GM18870 (cell line): ENCODE data around the gene TSPAN18.
A peak's percentile ranks its signal among the peaks of the same experiment; 100 is the strongest.

ENCODE experiments used
- ATAC-seq: cut with Tn5 transposase; IDR thresholded peaks from one replicate; pipeline ENCODE4 v1.9.1; 2021; ENCODE audit warnings: moderate library complexity; ENCODE audit not compliant: unreplicated experiment

TSPAN18 gene, protein sequence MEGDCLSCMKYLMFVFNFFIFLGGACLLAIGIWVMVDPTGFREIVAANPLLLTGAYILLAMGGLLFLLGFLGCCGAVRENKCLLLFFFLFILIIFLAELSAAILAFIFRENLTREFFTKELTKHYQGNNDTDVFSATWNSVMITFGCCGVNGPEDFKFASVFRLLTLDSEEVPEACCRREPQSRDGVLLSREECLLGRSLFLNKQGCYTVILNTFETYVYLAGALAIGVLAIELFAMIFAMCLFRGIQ

DNA sequence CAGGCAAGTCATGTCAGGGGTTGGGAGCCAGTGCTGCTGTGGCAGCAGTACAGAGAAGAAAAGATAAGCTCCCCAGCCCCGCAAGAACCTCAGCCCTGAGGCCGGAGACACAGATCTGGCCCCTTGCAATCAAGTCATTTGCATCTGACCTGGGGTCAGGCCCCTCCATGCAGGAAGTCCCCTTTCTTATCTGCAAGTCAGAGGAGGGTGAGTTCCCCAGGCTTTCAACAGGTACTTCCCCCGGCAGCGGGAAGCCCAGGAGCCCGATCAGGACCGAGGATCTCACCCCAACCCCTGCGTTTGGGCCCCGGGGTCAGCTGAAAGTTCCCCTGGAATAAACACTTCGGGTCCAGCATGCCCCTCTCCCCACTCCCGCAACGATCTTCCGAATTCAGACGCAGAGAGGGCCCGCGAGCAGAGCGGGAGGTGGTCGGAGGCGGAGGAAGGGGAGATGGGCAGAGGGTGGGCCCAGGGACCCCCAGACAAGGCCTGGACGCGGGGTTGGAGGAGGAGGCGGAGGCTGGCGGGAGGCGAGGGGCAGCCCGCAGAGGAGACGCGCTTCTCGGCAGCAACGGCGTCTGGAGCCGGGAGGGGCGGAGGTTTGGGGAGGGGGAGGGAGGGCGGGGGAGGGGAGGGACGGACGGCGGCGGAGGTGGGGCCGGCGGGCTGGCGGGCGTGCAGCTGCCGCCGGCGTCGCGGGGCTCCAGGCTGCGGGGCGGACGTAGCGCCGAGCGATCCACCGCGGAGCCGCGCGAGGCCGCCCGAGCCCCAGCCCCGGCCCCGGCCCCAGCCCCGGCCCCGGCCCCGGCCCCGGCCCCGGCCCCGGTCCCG, at the start of gene TSPAN18:
Gene TSPAN18 (plus strand): TSS at position 680 of the 831 bp plus-strand sequence. CDS start 179,455 bp downstream, outside the sequence.
- ATAC-seq = peak; percentile 80

DNA sequence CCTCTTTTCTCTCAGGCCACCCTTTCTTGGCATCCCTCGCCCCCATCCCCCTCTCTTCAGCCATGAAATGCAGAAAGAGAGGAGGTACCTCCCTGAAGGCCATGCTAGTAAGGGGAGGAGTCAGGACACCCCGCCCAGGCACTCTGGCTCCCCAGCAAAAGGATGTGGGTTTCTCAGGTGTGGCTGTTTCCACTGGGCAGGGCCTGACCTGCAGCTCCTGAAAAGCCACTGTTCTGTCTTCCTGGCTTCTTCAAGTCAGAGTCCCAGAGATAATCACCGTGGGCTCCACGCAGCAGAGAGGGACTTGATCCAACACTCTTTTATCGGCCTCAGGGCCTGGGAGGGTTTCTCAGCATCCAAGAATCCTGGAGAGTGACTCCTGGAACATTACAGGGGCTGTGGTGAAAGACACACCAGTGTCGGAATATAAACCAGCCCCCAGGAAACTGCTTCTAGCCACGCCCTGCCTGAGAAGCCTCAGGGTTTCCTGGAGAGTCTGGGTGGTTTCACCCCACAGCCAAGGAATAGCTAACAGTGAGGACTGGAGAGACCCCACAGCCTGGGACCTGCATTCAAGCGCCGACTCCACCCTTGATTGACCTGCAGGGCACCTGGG, 45.7 kb upstream of the TSPAN18 start:
- no peak for ATAC-seq

DNA sequence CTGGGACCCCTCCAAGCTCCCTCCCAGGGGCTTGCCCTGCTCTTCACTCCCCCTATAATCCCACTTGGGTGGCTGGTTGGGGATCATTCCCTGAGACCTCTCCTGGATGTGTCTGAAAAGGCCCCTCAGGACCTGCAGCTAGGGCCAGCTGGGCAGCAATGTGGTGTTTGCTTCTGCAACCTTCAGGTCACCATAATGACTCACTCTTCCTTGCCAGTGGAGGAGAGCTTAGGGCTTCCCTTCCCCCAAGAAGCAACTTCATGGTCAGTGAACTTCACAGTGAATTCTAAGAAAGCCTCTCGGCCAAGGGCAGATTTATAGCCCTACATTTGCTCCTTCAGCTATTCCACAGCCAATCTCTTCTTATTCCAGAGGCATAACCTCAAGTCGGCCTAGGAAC, 45.1 kb upstream of the TSPAN18 start:
- no peak for ATAC-seq

DNA sequence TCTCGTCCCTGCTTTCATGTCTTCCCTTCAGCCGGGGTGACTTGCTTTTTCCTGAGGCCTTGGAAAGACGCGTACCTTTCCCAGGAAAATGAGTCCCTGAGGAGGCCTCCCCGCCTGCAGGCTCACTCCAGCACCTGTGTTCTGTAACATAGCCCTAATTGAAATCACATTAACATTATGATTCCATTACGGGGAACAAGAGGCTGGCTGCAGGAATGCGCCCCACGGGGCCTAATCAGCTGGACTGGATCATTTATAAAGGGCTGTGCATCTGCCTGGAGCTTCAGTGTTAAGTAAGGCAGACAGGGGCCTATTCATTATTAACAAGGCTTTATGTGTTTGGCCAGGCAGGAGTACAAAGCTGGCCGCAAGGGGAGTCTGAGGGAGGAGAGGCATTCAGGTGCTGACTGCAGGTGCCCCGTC, 41.9 kb upstream of the TSPAN18 start:
- no peak for ATAC-seq

DNA sequence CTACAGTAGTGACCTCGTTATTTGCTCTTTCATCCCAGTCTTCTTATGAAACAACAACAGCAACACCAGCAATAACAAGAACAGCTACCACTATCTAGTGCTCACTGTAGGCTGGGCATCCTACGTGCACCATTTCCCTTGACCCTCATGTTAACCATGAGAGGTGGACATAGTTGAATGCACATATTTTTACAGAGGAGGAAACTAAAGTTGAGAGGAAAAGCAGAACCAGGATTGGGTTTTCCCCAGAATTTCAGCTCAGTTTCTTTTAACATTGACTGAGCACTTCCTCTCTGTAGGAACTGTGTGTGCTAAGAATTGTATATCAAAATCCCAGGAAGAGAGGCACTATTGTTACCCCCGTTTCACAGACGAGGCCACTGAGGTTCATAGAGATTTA, 39.4 kb upstream of the TSPAN18 start:
- ATAC-seq = no peak

- no peak for ATAC-seq
Measured at GRCh38 chr11:44689265-44689664, 37.5 kb upstream of the TSPAN18 start.

DNA sequence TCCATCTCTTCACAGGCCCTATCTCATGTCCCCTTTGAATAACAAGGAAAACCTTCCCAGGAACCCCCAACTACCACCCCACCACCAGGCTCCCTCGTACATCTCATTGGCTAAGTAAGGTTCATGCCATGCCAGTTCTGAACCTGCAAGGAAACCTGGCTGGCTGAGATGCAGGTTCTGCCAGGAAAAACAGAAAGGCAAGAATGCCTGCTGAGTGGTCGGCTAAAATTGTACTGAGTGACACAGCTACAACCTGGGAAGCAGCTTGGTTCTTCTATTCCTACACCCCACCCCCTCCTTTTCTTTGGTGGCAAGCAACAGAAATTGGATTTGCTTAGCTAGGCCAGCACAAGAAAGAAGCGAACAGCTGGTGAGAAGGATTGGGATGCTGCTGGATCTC, 36.1 kb upstream of the TSPAN18 start:
- ATAC-seq = no peak

- no peak for ATAC-seq
Measured at GRCh38 chr11:44692460-44692859, 34.3 kb upstream of the TSPAN18 start.

- no peak for ATAC-seq
Measured at GRCh38 chr11:44693654-44694119, 33.1 kb upstream of the TSPAN18 start.

- no peak for ATAC-seq
Measured at GRCh38 chr11:44694443-44694842, 32.3 kb upstream of the TSPAN18 start.

DNA sequence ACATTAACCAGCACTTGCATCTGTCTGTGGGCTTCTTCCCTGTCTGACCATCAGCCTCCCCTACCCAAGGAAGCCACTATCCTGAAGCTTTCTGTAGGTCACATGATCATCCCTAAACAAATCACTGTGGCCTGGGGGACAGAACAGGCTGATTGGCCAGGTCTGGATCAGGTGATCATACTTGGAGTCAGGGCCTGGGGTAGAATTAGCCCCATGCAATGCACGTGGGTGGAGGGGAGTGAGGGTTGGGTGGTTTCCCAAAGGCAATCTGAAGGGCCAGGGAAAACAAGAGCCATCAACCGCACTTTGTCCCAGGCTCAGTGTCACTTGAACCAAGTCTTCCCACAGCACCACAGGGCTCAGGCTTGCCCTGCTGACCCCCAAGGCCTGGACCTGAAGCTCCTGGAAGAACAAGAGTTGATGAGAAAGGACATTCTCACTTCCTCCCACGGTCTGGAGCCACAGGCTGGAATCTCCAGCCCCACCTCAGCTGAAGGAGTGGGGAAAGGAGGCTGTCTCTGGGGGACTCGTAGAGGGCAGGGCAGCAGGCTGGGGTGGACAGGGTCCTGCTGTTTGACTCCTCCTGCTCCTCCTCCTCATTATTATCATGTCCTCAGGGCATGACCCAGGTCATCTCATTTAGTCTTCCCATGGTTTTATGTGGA, 31.5 kb upstream of the TSPAN18 start:
- no peak for ATAC-seq

- no peak for ATAC-seq
Measured at GRCh38 chr11:44698252-44698912, 28.4 kb upstream of the TSPAN18 start.

GRCh38 chr11:44699497-44700408, 27.0 kb upstream of the TSPAN18 start:
- ATAC-seq = no peak

GRCh38 chr11:44701276-44701675, 25.5 kb upstream of the TSPAN18 start:
- no peak for ATAC-seq

- ATAC-seq = no peak
Measured at GRCh38 chr11:44702889-44703288, 23.9 kb upstream of the TSPAN18 start.

GRCh38 chr11:44707094-44707493, 19.7 kb upstream of the TSPAN18 start:
- no peak for ATAC-seq

DNA sequence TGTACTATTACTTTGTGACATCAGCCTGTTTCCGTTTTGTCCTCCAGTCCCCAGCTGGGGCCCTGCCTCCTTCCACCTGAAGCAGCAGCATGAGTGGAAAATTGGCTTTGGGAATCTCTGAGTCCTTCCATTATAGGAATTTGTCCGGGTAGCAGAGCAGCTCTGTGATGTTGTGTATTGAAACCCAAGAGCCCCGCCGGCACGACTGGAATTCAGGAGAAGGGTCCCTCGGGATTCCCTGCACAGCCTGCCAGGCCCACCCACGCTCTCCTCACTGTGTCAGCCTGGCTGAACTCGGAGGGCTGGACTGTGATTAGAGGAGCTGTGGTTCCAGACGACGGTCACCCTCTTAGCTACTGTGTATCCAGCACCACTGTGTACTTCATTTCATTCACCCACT, 18.8 kb upstream of the TSPAN18 start:
- no peak for ATAC-seq

- no peak for ATAC-seq
Measured at GRCh38 chr11:44708523-44709280, 18.1 kb upstream of the TSPAN18 start.

DNA sequence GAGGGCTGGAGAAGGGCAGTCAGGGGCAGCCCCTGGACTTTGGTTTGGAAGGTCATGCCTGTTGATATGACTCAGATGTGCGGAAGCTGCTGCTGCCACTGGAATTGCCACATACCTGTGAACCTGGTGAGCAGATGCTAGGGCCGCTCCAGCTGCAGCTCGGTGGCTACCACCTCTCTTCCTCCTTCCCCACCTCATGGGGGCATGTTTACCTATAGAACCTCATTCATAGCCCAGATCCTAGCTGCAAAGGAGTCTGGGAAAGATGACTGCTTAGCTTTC, 17.5 kb upstream of the TSPAN18 start:
- ATAC-seq = no peak
